GM12865 (cell line): ENCODE results near the gene MYH14.

Source experiments
- DNase-seq: peaks from one replicate; pipeline ENCODE4 v3.0.0; 2010; ENCODE audit warnings: low read depth
- H3K4me3 ChIP-seq: 2 replicates; pipeline ENCODE4 v1.5.1; 2011; ENCODE audit warnings: mild to moderate bottlenecking, low read depth, low read length, control low read depth
- CTCF ChIP-seq: IDR thresholded peaks from 2 replicates; pipeline ENCODE4 v1.5.1; 2011; ENCODE audit warnings: low read length, control low read depth, low read depth, inconsistent platforms; ENCODE audit not compliant: insufficient read depth; ENCODE audit errors: missing control alignments

MYH14 gene

GRCh38 chr19:50356691-50357177, 153.3 kb downstream of the MYH14 start:
- H3K4me3 ChIP-seq, result peak overlapping the region; percentile 81
- no peak for TF ChIP-seq CTCF
- no peak for DNase-seq

- DNase-seq, result peak; percentile 93
- H3K4me3 ChIP-seq, result peak overlapping the region; percentile 81
- TF ChIP-seq CTCF, result peak; percentile 80
Measured at GRCh38 chr19:50357178-50358100, 154.0 kb downstream of the MYH14 start.

GRCh38 chr19:50358483-50359327, 155.3 kb downstream of the MYH14 start:
- TF ChIP-seq CTCF, result no peak
- peak; percentile 91 for DNase-seq
- peak overlapping the region; percentile 81 for H3K4me3 ChIP-seq

- DNase-seq, result no peak
- H3K4me3 ChIP-seq, result peak overlapping the region; percentile 81
- no peak for TF ChIP-seq CTCF
Measured at GRCh38 chr19:50359328-50359818, 156.0 kb downstream of the MYH14 start.
